ENCODE measurements around the gene TRPV2.
A peak's percentile ranks its signal among the peaks of the same experiment; 100 is the strongest.

The TRPV2 gene

DNA sequence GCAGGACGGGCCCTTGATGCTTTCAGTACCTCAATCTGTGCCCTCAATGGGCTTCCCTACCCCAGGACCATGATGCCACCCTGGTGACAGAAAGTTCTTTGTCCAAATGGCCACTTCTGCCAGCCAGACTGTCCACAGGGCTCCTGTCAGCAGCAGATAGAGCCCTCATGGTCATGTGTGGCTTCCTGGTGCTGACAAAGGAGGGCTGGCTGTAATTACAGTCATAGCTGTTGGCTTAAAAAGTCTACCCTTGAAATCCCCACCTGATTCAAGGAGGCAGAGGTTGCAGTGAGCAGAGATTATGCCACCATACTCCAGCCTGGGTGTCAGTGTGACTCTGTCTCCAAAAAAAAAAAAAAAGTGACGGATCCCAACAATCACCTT is 3.3 kb downstream of the TRPV2 start:
- in situ Hi-C loops (cut with HindIII; ENCODE audit: low pct_unique_long_range_greater_than_20kb, low sequenced_read_pairs): no loop called here
- no peak for TF ChIP-seq JUND (IDR thresholded peaks at IDR 0.05; ENCODE audit: low read depth)
- no peak for DNase-seq (ENCODE audit: low read depth in 1 of 2, low spot score in 1 of 2)

DNA sequence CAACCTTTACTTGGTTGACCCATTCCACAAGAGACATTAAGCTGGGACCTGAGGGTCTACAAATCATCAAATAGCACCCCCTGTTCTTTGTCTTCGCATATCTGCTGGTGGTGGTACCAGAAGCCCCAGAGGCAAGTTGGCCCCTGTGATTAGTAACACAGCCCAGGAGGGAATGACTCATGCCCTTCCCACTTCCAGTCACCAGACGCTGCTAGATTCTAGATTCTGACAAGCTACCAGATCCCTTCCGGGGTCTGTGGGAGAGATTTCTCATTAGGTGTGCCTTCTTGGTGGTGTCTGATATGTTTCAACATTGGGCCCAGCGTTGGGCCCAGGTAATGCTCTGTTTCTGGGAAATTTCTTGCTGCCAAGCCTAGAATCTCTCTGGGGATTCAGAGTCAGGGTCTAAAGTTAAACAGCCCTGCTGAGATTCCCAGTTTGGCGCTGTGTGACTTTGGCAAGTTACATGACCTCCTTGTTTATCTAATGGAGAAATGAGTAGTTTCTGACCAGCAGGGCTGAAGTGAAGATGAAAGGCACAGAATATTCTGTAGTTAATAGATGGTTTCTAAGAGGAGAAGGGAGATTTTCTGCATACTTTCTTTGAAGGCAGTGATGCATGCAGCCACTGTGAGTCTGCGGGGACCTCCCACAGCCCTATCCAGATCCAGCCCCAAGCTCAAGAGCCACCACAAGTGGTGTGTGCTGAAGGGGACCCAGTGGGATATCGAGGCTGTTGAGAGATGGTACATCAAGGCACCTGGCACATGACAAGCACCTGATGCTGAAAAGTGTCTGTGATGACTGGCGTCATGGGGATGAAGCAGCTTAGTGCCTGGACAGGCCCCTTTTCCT is 3.9 kb downstream of the TRPV2 start:
- DNase-seq (ENCODE audit: low read depth in 1 of 2, low spot score in 1 of 2): no peak
- TF ChIP-seq JUND (IDR thresholded peaks at IDR 0.05; ENCODE audit: low read depth): no peak
- in situ Hi-C loops (cut with HindIII; ENCODE audit: low pct_unique_long_range_greater_than_20kb, low sequenced_read_pairs): no loop called here

DNA sequence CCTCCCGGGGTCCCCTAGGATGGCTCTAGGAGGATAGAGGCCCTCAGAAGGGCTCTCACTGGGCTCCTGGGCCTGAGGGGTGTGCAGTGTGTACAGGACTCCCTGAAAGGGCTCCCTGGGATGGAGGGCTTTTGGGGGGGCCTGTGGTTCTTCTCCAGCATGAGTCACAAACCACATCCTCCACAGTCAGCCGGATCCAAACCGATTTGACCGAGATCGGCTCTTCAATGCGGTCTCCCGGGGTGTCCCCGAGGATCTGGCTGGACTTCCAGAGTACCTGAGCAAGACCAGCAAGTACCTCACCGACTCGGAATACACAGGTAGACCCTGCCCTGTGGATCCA is 4.5 kb downstream of the TRPV2 start:
- no peak for TF ChIP-seq JUND (IDR thresholded peaks at IDR 0.05; ENCODE audit: low read depth)
- in situ Hi-C loops (cut with HindIII; ENCODE audit: low pct_unique_long_range_greater_than_20kb, low sequenced_read_pairs): no loop called here
- DNase-seq (ENCODE audit: low read depth in 1 of 2, low spot score in 1 of 2): no peak

- no peak for TF ChIP-seq JUND (IDR thresholded peaks at IDR 0.05; ENCODE audit: low read depth)
- in situ Hi-C loops (cut with HindIII; ENCODE audit: low pct_unique_long_range_greater_than_20kb, low sequenced_read_pairs): no loop called here
- DNase-seq (ENCODE audit: low read depth in 1 of 2, low spot score in 1 of 2): no peak
Measured at GRCh38 chr17:16422416-16422815, 7.0 kb downstream of the TRPV2 start.

DNA sequence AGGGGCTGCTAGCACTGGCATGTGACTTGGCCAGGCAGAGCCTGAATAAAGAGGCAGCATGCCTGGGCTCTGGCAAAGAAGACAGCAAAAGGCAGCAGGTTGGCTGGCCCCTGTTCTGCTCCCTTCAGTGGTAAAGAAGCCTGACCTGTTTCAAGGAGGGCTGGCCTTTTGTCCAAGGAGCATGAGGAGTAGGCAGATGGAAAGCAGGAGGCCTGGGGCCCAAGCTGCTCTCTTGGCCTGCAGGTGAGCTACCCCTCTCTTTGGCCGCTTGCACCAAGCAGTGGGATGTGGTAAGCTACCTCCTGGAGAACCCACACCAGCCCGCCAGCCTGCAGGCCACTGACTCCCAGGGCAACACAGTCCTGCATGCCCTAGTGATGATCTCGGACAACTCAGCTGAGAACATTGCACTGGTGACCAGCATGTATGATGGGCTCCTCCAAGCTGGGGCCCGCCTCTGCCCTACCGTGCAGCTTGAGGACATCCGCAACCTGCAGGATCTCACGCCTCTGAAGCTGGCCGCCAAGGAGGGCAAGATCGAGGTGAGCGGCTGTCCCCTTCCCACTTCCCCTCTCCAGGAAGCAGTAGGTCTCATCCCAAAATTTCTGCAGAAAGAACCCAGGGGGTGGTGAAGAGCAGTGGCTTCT is 8.0 kb downstream of the TRPV2 start:
- TF ChIP-seq JUND (IDR thresholded peaks at IDR 0.05; ENCODE audit: low read depth): no peak
- in situ Hi-C loops (cut with HindIII; ENCODE audit: low pct_unique_long_range_greater_than_20kb, low sequenced_read_pairs): no loop called here
- DNase-seq (ENCODE audit: low read depth in 1 of 2, low spot score in 1 of 2): no peak

DNA sequence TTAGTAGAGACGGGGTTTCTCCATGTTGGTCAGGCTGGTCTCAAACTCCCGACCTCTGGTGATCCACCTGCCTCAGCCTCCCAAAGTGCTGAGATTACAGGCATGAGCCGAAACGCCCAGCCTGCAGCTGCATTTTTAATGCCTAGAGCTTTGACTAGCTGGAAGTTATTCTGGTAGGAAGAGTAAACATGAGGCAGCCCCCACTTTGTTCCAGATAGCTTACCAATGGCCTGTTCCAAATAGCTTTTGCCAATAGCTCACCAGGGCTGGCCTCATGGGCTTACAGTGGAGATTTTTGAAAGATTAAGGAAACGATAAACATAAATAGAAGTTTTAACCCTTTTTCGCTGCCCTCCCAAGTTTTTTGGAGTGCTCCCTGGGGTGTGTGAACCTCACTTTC is 9.8 kb downstream of the TRPV2 start:
- no peak for DNase-seq (ENCODE audit: low read depth in 1 of 2, low spot score in 1 of 2)
- in situ Hi-C loops (cut with HindIII; ENCODE audit: low pct_unique_long_range_greater_than_20kb, low sequenced_read_pairs): no loop called here
- TF ChIP-seq JUND (IDR thresholded peaks at IDR 0.05; ENCODE audit: low read depth): no peak

DNA sequence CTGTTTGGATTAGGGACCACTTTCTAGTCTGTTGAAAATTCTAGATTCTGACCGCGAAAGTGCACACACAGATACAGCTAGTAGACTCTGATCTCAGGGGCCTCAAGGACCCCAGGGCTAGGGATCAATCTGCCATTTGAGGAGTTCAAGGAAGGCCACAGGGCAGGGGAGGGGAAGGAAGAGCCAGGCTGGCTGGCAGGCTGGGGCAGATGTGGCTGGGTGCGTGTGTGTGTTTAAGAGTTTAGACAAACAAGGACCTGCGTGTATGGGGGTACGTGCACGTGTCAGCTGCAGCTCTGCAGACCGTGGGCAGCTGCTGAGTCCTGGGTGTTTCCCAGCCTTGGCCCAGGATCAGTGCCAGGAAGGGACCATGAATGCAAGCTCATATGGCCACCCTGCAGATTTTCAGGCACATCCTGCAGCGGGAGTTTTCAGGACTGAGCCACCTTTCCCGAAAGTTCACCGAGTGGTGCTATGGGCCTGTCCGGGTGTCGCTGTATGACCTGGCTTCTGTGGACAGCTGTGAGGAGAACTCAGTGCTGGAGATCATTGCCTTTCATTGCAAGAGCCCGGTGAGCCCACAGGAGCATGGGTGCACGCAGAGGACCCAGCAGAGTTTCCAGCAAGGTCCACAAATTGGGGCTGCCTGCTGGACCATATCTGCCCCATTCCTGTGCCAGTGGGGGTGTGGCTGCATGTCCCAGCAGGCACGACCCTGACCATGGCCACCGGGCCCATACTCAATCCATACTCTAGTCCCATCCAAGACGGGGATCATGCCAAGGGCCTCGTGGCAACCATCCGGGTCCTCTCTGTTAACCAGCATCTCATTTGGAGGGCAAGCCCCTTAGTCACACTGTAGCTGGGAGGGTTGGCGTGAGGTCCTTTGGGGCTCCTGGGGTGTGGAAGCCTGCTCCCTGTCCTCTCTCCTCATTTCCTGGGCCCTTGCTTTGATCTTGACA is 10.6 kb downstream of the TRPV2 start:
- no peak for TF ChIP-seq JUND (IDR thresholded peaks at IDR 0.05; ENCODE audit: low read depth)
- no peak for DNase-seq (ENCODE audit: low read depth in 1 of 2, low spot score in 1 of 2)
- in situ Hi-C loops (cut with HindIII; ENCODE audit: low pct_unique_long_range_greater_than_20kb, low sequenced_read_pairs): no loop called here

- in situ Hi-C loops (cut with HindIII; ENCODE audit: low pct_unique_long_range_greater_than_20kb, low sequenced_read_pairs): no loop called here
- DNase-seq (ENCODE audit: low read depth in 1 of 2, low spot score in 1 of 2): no peak
- no peak for TF ChIP-seq JUND (IDR thresholded peaks at IDR 0.05; ENCODE audit: low read depth)
Measured at GRCh38 chr17:16427020-16427419, 11.6 kb downstream of the TRPV2 start.

DNA sequence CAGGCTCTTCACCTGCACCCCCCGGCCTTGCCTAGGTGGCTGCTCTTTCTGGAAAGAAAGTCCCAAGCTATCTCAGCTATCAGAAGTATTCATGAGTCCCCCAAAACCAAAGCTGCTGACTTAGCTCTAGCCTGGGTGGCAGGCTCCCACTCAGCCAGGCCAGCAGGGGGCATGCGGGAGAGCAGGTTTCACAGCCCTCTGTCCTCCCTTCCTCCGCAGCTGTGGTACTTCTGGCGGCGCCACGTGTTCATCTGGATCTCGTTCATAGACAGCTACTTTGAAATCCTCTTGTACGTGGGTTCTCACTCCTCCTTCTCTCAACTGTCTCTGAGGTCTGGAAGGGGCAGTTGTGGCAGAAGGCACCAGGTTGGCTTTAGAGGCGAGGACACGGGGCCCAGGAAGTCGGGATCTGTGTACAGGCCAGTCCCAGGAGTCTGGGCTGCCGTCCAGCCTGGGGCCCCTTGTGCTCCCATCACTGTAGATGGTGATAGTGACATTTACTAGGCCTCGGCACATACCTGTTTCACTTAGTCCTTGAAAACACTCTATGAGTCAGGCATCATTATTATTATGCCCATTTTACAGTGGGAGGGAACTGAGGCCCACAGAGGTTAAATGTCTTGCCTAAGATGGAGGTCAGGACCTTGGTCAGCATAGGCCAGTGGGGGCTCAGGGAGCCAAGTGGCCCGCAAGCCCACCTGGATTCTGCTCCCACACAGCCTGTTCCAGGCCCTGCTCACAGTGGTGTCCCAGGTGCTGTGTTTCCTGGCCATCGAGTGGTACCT is 12.9 kb downstream of the TRPV2 start:
- no peak for TF ChIP-seq JUND (IDR thresholded peaks at IDR 0.05; ENCODE audit: low read depth)
- in situ Hi-C loops (cut with HindIII; ENCODE audit: low pct_unique_long_range_greater_than_20kb, low sequenced_read_pairs): no loop called here
- DNase-seq (ENCODE audit: low read depth in 1 of 2, low spot score in 1 of 2): peak in 1 of 2 experiments; percentile 55

DNA sequence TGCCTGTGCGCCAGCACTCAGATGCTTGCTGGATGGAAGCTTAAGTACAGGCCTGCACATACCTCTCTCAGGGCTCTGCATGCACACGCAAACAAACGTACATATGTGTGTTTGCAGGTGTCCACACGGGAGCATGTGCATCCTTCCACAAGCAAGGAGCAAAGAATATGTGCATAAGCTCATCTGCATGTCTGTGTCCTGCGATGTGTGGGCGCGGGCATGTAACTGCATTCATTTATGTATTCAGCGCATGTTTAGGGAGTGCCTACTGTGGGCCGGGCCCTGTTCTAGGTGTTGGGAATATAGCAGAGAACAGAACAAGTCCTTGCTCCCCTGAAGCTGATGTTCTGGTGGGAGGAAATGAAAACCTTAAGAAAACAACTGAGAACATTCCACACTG is 13.7 kb downstream of the TRPV2 start:
- no peak for DNase-seq (ENCODE audit: low read depth in 1 of 2, low spot score in 1 of 2)
- in situ Hi-C loops (cut with HindIII; ENCODE audit: low pct_unique_long_range_greater_than_20kb, low sequenced_read_pairs): no loop called here
- no peak for TF ChIP-seq JUND (IDR thresholded peaks at IDR 0.05; ENCODE audit: low read depth)

DNA sequence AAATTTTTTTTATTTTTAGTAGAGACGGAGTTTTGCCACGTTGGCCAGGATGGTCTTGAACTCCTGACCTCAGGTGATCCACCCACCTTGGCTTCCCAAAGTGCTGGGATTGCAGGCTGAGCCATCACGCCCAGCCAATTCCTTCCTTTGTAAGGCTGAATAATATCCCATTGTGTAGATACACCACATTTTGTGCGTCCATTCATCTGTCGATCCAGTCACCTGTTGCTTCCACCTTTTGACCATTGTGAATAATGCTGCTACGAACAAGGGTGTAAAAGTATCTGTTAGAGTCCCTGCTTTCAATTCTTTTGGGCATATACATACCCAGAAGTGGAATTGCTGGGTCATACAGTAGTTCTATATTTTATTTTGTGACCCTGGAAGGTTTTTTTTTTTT is 15.3 kb downstream of the TRPV2 start:
- TF ChIP-seq JUND (IDR thresholded peaks at IDR 0.05; ENCODE audit: low read depth): no peak
- in situ Hi-C loops (cut with HindIII; ENCODE audit: low pct_unique_long_range_greater_than_20kb, low sequenced_read_pairs): no loop called here

GRCh38 chr17:16432017-16432416 is 16.6 kb downstream of the TRPV2 start:
- TF ChIP-seq JUND (IDR thresholded peaks at IDR 0.05; ENCODE audit: low read depth): no peak

More for the DNA sequence above, 15.3 kb downstream of the TRPV2 start:
- no peak for DNase-seq (ENCODE audit: low read depth in 1 of 2, low spot score in 1 of 2)

More at GRCh38 chr17:16432017-16432416, 16.6 kb downstream of the TRPV2 start:
- in situ Hi-C loops (cut with HindIII; ENCODE audit: low pct_unique_long_range_greater_than_20kb, low sequenced_read_pairs): no loop called here
- no peak for DNase-seq (ENCODE audit: low read depth in 1 of 2, low spot score in 1 of 2)

All from T47D (cell line).